ENCODE results near the gene WDR75.
"Not testable (repeated sequence)": the region's sequence is repeated elsewhere in the genome, so short reads cannot be mapped to it uniquely, and the experiment has no call there.

DNA sequence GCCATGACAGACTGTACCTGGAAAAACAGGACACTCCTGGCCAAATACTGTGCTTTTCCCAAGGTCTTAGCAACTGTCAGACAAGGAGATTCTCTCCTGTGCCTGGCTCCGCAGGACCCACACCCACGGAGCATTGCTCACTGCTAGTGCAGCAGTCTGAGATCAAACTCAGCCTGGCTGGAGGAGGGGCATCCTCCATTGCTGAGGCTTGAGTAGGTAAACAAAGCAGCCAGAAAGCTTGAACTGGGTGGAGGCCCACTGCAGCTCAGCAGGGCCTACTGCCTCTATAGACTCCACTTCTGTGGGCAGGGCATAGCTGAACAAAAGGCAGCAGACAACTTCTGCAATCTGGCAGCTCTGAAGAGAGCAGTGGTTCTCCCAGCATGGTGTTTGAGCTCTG, 10.8 kb upstream of the WDR75 start:
- not testable (repeated sequence) for TF ChIP-seq SP1 (IDR thresholded peaks at IDR 0.05); FOXA1 (IDR thresholded peaks at IDR 0.05); SUZ12 (IDR thresholded peaks at IDR 0.05); ZNF384 (IDR thresholded peaks at IDR 0.05); FOXK2 (IDR thresholded peaks at IDR 0.05); L3MBTL2 (conservative IDR thresholded peaks at IDR 0.05); BHLHE40 (IDR thresholded peaks at IDR 0.05; ENCODE audit: borderline replicate concordance); NFRKB (IDR thresholded peaks at IDR 0.05); FOXM1 (IDR thresholded peaks at IDR 0.05; ENCODE audit: borderline replicate concordance); CTBP1 (IDR thresholded peaks at IDR 0.05; ENCODE audit: borderline replicate concordance)
- TF ChIP-seq, protein P1, sequence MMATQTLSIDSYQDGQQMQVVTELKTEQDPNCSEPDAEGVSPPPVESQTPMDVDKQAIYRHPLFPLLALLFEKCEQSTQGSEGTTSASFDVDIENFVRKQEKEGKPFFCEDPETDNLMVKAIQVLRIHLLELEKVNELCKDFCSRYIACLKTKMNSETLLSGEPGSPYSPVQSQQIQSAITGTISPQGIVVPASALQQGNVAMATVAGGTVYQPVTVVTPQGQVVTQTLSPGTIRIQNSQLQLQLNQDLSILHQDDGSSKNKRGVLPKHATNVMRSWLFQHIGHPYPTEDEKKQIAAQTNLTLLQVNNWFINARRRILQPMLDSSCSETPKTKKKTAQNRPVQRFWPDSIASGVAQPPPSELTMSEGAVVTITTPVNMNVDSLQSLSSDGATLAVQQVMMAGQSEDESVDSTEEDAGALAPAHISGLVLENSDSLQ (IDR thresholded peaks at IDR 0.05) = not testable (repeated sequence)

All from HEK293T (cell line).